ENCODE results near the gene IL23A. TPM values are rescaled to one million over a fixed set of nuclear protein-coding genes. Genes with fewer than 3 reads are reported as not detected.

IL23A gene
- total and polyA plus RNA-seq, 10 of the 15 experiments (the other 5 are each of a cell fraction or from before 2014, with no cell fraction given) = 3.3 to 11.1 (median 5.2) TPM

GRCh38 chr12:56299853-56300643 lies 38.6 kb upstream of the IL23A start, which contains the start of gene CS (continued):
- TF ChIP-seq CREB1 (IDR thresholded peaks at IDR 0.05; ENCODE audit: low read depth) (peak; percentile 35), SKIL (IDR thresholded peaks at IDR 0.05; ENCODE audit: low read depth, poor library complexity, severe bottlenecking) (no peak), POU2F2 (IDR thresholded peaks at IDR 0.05; ENCODE audit: borderline replicate concordance, low read depth, low read length) (no peak), RBBP5 (conservative IDR thresholded peaks at IDR 0.05) (no peak), PRDM15 (CRISPR knock-in tag; IDR thresholded peaks at IDR 0.05) (no peak), HDGF (IDR thresholded peaks at IDR 0.05) (peak; percentile 41; the same call in 1 of the 2 replicates), CBX5 (IDR thresholded peaks at IDR 0.05; ENCODE audit: low read depth) (no peak), NR2C1 (IDR thresholded peaks at IDR 0.05) (0 out of 2 replicates have a peak, but pooled peaks have one; percentile 19), EP300 (IDR thresholded peaks at IDR 0.05; ENCODE audit: borderline replicate concordance in 1 of 2, control insufficient read depth in 1 of 2, low read depth in 2 of 2, low read length in 2 of 2) (no peak), SUZ12 (IDR thresholded peaks at IDR 0.05; ENCODE audit: unreplicated experiment) (no peak), NFYB (IDR thresholded peaks at IDR 0.05; ENCODE audit: insufficient read depth, low read depth, low read length) (peak; percentile 87), SMAD1 (IDR thresholded peaks at IDR 0.05; ENCODE audit: low read depth, partially characterized antibody) (peak; percentile 92), CEBPZ (IDR thresholded peaks at IDR 0.05; ENCODE audit: low read depth, low read length) (peak; percentile 43; the same call in 1 of the 2 replicates), CREM (IDR thresholded peaks at IDR 0.05; ENCODE audit: low read depth) (no peak), SMARCA5 (IDR thresholded peaks at IDR 0.05) (no peak), POLR2A (IDR thresholded peaks at IDR 0.05; ENCODE audit: low read depth, low read length) (peak; percentile 84), TBL1XR1 (IDR thresholded peaks at IDR 0.05; ENCODE audit: low read depth, low read length) (no peak)
